ENCODE results near the gene RNF223. TPM values are rescaled to one million over a fixed set of nuclear protein-coding genes. Genes with fewer than 3 reads are reported as not detected.
"Not testable (repeated sequence)": the region's sequence is repeated elsewhere in the genome, so short reads cannot be mapped to it uniquely, and the experiment has no call there.

The RNF223 gene
- total RNA-seq, 1 donor from 2014 or later: not detected

- DNase-seq (ENCODE audit: missing footprints) (no peak), ATAC-seq (no peak)
- intact Hi-C loops (cut with DNase I): loop anchor here (5.0 kb wide), 1 partner anchor 90 kb away; the partner anchor contains the start of gene AGRN
Observed at GRCh38 chr1:1112237-1112985, 38.3 kb upstream of the RNF223 start.

DNA sequence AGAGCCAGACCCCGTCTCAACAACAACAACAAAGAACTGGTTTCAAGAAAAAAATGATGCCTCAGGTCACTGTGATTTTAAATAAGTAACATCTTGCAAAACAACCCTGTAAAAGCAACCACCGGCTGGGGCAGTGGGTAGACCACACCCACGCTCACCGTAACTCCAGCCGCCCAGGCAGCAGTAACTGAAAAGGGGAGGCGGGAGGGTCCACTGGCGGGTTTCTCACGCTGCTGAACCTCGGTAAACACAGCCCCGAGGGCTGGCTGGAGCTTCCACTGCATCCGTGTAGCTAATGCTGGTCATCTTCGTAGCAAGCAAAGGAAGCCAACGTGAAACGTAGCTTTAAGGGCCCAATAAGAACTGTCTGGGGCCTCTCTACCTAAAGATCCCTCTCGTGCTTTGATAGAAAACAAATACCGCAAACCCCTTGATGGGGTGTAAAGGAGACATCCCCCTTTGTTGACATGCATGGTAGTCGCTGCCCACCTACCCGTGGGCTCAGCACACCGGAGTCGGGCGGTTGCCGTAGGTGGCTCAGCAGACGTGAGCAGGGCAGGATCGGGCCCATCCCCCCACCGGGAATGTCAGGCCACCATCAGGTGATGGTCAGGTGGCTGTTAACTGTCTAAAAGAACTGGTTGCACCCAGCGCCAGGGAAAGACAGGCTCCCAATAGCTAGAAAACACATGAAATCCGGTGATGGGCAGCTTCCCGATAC is 37.6 kb upstream of the RNF223 start:
- ATAC-seq (no peak), DNase-seq (ENCODE audit: missing footprints) (no peak)
- intact Hi-C loops (cut with DNase I): loop anchor here (5.0 kb wide), 1 partner anchor 89 kb away; the partner anchor contains the start of gene AGRN

GRCh38 chr1:1110561-1110971 is 36.5 kb upstream of the RNF223 start:
- ATAC-seq (no peak), DNase-seq (ENCODE audit: missing footprints) (no peak)
- intact Hi-C loops (cut with DNase I): loop anchor here (5.0 kb wide), 1 partner anchor 88 kb away; the partner anchor contains the start of gene AGRN

GRCh38 chr1:1109743-1110142 is 35.6 kb upstream of the RNF223 start:
- ATAC-seq (no peak), DNase-seq (ENCODE audit: missing footprints) (no peak)
- intact Hi-C loops (cut with DNase I): loop anchor here (5.0 kb wide), 1 partner anchor 87 kb away; the partner anchor contains the start of gene AGRN

- intact Hi-C loops (cut with DNase I): no loop called here
- no peak for ATAC-seq
- no peak for DNase-seq (ENCODE audit: missing footprints)
Observed at GRCh38 chr1:1106510-1107221, 32.6 kb upstream of the RNF223 start.

GRCh38 chr1:1104152-1104551 is 30.0 kb upstream of the RNF223 start:
- ATAC-seq; intact Hi-C loops (cut with DNase I); DNase-seq (ENCODE audit: missing footprints): not testable (repeated sequence)

DNA sequence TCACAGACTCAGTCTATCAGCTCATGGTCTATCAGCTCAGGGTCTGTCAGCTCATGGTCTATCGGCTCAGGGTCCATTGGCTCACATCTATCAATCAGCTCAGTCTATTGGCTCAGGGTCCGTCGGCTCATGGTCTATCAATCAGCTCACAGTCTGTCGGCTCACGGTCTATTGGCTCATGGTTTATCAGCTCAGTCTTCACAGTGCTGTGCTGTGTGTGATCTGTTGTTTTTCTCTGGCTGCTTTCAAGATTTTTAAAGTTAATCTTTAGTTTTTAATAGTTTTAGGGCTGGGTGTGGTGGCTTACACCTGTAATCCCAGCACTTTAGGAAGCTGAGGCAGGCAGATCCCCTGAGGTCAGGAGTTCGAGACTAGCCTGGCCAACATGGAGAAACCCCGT is 27.4 kb upstream of the RNF223 start:
- intact Hi-C loops (cut with DNase I): no loop called here
- no peak for ATAC-seq
- DNase-seq (ENCODE audit: missing footprints): no peak

DNA sequence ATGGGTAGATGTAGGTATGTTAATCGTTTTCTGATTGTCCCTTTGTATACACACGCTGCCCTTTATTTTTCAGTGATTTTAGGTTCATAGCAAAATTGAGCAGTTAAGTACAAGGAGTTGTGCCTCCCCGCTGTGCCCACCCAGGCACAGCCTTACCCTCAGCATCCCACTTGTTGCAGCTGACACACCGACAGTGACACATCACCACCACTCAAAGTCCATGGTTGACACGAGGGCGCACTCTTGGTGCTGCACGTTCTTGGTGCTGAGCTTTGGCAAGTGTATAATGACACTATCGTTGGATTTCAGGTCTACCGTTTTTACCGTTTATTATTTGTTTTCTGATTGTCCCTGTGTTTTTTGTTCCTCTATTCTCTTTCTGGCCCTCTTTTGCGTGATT is 26.2 kb upstream of the RNF223 start:
- intact Hi-C loops (cut with DNase I): no loop called here
- no peak for ATAC-seq
- DNase-seq (ENCODE audit: missing footprints): no peak

DNA sequence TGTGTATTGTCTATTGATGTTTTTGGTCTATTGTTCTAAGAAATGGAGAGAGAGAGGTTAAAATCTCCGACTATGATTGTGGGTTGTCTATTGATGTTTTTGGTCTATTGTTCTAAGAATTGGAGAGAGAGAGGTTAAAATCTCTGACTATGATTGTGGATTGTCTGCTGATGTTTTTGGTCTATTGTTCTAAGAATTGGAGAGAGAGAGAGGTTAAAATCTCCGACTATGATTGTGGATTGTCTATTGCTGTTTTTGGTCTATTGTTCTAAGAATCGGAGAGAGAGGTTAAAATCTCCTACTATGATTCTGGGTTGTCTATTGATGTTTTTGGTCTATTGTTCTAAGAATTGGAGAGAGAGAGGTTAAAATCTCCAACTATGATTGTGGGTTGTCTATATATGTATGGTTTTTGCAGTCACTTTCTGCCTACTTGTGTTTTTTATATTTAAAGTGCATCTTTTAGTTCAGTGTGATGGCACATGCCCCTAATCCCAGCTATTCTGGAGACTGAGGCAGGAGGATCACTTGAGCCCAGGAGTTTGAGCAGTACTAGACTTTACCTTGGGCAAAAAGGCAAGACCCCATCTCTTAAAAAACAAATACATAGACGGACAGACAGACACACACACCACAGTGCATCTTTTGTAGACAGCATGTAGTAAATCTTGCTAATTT is 25.5 kb upstream of the RNF223 start:
- ATAC-seq (no peak), DNase-seq (ENCODE audit: missing footprints) (no peak)
- intact Hi-C loops (cut with DNase I): no loop called here

- intact Hi-C loops (cut with DNase I): no loop called here
- no peak for ATAC-seq
Observed at GRCh38 chr1:1098681-1099421, 24.7 kb upstream of the RNF223 start.

GRCh38 chr1:1096136-1096535 is 22.0 kb upstream of the RNF223 start:
- ATAC-seq; DNase-seq (ENCODE audit: missing footprints); intact Hi-C loops (cut with DNase I): not testable (repeated sequence)

More at GRCh38 chr1:1098681-1099421, 24.7 kb upstream of the RNF223 start:
- no peak for DNase-seq (ENCODE audit: missing footprints)

DNA sequence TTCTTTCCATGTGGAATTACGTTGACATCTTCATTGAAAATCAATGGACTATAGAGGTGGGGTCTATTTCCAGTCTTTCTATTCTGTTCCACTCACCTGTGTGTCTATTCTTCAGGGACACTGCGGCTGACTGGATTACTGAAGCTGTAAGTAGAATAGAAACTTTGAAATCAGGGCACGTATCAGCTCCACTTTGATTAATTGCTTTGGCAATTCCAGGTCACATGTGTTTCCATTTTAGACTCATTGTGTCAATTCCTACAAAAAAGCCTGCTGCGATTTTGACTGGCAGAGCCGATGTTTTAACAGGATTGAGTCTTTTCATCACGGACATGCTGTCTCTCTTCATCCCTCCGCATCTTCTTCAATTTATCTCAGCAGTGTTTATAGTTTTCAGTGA is 20.9 kb upstream of the RNF223 start:
- intact Hi-C loops (cut with DNase I): no loop called here
- DNase-seq (ENCODE audit: missing footprints) (no peak), ATAC-seq (no peak)

DNA sequence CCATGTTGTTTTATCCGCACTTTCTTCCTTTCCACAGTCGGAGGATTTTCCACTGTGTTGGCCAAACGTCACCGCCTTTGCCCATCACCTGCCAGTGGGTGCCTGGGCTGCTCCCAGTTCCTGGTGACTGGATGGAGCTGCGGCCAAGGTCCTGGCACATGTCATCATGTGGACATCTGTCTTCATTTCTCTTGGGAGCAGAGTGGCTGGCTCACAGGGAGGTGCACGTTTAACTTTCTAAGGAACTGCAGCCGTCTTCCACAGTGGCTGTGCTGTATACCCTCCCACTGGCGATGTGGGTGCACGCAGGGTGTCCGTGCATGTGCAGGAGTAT is 19.5 kb upstream of the RNF223 start:
- DNase-seq (ENCODE audit: missing footprints): no peak
- no peak for ATAC-seq
- intact Hi-C loops (cut with DNase I): no loop called here

- ATAC-seq (no peak), DNase-seq (ENCODE audit: missing footprints) (no peak)
- intact Hi-C loops (cut with DNase I): no loop called here
Observed at GRCh38 chr1:1092894-1093609, 18.9 kb upstream of the RNF223 start.

GRCh38 chr1:1092149-1092855 is 18.2 kb upstream of the RNF223 start:
- intact Hi-C loops (cut with DNase I): no loop called here
- no peak for DNase-seq (ENCODE audit: missing footprints)
- no peak for ATAC-seq

DNA sequence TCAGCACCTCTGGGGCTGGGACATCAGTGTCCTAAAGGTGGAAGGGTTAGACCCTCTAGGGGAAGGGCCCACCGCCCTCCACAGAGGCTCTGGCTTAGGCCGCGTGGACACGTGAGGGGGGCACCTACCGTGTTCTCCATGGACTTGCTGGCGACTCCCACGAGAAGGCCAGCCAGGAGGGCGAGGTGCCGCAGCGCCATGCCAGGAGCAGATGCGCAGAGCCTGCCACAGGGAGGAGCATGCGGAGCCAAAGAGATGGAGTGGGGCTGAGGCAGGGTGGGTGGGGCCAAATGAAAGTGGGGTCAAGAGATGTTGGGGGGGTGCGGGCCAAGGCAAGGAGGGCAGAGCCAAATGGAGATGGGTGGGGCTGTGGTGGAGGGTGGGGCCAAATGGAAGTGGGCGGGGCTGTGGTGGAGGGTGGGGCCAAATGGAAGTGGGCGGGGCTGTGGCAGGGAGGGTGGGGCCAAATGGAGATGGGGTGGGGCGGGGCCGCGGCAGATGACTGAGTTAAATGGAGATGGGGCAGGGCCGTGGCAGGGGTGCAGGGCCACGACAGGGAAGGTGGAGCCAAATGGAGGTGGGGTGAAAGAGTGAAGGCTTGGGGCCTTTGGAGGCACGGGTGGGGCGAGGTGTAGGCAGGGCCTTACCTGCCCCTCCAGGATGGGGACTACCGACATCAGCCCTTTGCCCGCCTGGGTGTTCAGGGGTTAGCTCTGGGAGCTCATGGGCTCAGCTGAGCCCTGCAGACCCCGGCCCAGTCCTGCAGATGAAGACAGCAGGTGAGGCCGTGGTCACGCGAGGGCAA is 17.4 kb upstream of the RNF223 start:
- ATAC-seq (no peak), DNase-seq (ENCODE audit: missing footprints) (no peak)
- intact Hi-C loops (cut with DNase I): no loop called here
